HG03575 (cell line): ENCODE measurements around the gene CAPN11.
"Not testable (repeated sequence)": the region's sequence is repeated elsewhere in the genome, so short reads cannot be mapped to it uniquely, and the experiment has no call there.

Experiments
- ATAC-seq: cut with Tn5 transposase; IDR thresholded peaks from one replicate; pipeline ENCODE4 v1.9.1; 2021; ENCODE audit not compliant: unreplicated experiment, insufficient number of reproducible peaks, low FRiP score; ENCODE audit errors: extremely low read depth

CAPN11 gene

DNA sequence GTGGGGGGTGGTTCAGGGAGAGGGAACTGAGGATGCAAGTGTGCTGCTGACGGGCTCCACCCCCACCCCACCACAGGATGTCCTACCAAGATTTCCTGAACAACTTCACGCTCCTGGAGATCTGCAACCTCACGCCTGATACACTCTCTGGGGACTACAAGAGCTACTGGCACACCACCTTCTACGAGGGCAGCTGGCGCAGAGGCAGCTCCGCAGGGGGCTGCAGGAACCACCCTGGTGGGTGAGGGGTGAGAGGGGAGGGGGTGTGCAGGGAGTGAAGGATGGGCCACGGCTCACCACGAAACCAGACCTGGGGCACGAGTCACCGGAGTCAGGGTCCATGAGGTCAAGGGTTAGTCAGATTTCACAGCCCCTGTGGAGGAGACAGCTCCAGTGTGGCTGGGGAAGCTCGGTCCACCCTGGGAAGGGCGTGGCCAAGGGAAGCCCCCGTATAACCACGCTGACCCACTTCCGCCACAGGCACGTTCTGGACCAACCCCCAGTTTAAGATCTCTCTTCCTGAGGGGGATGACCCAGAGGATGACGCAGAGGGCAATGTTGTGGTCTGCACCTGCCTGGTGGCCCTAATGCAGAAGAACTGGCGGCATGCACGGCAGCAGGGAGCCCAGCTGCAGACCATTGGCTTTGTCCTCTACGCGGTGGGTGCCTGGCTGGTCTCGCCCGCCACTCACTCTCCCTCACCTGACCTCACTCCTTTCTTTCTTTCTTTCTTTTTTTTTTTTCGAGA is 18.3 kb downstream of the CAPN11 start:
- no peak for ATAC-seq

DNA sequence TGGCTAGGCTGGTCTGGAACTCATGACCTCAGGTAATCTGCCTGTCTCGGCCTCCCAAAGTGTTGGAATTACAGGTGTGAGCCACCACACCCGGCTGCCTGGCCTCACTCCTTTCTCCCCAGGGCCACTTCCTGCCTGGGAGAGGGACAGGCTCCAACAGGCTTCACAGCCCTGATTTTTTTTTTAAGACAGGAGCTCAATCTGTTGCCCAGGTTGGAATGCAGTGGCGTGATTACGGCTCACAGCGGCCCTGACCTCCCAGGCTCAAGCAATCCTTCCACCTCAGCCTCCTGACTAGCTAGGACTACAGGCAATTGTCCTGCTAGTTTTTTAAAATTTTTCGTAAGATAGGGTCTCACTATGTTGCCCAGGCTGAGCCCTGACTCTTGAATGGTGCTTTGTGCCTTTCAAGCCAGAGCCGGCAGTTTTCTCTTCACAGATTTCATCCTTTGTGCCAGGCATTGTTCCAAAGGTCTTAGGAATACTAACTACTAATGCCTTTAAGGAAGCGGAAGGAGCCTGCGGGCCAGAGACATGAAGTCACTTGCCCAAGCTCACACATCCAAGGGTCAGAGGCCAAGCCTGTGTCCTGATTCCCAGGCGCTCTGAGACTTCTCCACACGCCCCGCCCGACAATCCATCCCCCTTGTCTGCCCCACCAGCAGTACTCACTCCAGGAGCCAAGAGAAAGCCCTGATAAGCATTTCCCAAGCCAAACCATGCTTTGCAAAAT is 19.2 kb downstream of the CAPN11 start:
- no peak for ATAC-seq

DNA sequence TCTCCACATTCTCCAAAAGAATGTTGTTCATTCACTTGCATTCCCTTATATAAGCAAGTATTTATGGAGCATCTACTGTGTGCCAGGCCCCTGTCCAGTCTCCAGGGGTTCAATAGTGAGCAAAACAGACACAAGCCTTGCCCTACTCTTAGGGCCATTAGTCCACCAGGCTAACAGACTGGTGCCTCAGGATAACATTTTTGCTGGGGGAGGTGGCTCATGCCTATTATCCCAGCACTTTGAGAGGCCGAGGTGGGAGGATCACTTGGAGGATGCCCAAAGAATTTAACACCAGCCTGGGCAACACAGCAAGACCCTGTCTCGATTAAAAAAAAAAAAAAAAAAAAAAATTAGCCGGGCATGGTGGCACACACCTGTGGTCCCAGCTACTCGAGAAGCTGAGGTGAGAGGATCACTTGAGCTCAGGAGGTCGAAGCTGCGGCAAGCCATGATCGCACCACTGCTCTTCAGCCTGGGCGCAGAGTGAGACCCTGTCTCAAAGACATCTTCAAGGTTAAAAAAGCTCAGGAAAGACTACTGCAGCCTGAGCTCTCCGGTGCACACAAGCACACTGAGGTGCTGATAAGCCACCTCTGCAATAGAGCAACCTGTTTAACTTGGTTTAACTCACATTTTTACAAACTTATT is 19.9 kb downstream of the CAPN11 start:
- no peak for ATAC-seq

DNA sequence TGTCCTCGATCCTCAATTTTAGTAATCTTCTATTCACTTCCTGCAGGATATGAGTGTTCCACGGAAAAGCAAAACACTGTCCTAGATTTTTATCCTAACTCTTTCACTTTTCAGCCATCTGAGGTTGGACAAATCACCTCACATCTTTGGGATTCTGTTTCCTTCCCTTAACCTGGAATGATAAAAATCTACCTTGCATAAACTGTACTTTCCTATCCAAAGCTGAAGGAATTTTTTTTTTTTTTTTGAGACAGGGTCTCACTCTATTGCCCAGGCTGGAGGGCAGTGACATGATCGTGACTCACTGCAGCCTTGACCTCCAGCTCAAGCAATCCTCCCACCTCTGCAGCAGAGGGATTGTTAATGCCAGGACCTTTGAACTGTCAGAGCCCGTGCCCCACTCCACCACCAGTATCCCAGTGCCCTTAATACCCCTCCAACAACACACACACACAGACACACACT is 20.5 kb downstream of the CAPN11 start:
- no peak for ATAC-seq

DNA sequence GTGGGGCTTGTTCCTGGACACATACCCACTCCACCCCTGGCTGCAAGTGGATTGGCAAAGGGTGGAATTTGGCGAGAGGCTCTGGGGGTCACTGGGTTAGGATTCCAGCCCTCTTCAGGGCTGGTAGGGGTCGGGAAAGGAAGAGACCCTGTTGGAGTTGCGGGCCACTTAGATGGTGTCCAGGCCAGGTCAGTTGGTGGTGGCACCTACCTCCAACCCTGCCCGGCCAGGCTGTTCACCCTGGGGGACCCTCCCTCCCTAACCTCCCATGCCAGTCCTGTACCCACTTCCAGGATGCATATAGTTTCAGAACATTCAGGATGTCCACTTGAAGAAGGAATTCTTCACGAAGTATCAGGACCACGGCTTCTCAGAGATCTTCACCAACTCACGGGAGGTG is 21.0 kb downstream of the CAPN11 start:
- ATAC-seq = no peak

DNA sequence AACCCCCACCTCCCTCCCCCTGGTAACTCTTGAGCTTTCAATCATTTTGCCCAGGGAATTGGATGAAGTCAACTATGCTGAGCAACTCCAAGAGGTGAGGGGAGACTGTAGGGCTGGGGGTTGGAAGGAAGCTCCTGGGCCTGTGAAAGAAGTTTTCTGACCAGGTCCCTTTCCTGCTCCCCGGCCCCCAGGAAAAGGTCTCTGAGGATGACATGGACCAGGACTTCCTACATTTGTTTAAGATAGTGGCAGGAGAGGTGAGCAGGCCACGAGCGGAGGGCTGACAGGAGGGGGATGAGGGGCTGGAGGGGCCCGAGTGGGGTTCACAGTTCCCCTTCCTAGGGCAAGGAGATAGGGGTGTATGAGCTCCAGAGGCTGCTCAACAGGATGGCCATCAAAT is 21.8 kb downstream of the CAPN11 start:
- no peak for ATAC-seq

DNA sequence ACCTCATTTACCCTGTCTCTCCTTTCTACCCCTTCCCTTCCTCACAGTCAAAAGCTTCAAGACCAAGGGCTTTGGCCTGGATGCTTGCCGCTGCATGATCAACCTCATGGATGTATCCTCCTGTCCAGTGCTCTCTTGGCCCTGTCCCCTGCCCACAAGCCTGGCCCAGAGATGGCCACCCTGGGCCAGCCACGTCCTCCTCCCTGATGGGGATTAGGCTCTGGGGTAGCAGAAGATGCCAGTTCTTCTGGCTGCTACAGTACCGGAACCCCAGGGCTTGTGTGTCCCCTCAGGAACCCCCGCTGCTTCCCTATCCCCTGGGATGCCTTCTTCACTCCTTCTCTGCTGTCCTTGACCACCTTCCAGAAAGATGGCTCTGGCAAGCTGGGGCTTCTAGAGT is 22.3 kb downstream of the CAPN11 start:
- no peak for ATAC-seq

DNA sequence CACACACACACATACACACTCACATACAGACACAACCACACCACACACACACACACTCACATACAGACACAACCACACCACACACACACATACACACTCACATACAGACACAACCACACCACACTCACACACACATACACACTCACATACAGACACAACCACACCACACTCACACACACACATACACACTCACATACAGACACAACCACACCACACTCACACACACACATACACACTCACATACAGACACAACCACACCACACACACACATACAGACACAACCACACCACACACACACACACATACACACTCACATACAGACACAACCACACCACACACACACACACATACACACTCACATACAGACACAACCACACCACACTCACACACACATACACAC is 23.2 kb downstream of the CAPN11 start:
- ATAC-seq = not testable (repeated sequence)

DNA sequence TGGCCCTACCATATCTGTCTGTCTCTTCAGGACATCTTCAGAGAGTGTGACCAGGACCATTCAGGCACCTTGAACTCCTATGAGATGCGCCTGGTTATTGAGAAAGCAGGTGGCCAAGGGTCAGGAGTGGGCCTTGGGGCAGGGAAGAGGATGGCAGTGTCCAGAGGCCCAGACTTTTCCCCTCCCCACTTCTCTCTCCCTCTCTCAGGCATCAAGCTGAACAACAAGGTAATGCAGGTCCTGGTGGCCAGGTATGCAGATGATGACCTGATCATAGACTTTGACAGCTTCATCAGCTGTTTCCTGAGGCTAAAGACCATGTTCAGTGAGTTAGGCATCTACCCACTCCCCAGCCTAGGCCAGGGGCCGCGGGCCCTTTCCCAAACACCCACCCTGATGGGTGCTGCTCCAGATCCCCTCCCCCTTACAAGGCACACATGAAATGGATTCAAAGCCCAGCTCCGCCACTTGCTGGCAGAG is 24.3 kb downstream of the CAPN11 start:
- no peak for ATAC-seq

DNA sequence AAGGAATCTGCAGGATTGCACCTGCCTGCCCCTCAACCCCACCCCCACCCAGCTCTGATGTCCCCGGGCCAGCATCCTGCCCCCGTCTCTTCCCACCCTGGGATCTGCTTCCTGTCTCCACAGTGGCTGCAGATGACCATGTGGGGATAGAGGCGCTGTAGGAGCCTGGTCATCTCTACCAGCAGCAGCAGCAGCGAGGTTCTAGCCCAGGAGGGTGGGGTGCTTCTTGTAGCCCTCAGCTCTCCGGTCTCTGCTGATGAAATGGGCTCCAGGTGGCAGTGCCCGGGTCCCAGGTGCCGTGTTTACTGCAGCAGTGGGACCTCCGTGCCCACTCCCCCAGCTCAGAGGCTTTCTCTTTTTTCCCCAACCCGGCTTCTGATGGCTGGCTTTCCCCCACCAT is 25.2 kb downstream of the CAPN11 start:
- ATAC-seq = no peak

DNA sequence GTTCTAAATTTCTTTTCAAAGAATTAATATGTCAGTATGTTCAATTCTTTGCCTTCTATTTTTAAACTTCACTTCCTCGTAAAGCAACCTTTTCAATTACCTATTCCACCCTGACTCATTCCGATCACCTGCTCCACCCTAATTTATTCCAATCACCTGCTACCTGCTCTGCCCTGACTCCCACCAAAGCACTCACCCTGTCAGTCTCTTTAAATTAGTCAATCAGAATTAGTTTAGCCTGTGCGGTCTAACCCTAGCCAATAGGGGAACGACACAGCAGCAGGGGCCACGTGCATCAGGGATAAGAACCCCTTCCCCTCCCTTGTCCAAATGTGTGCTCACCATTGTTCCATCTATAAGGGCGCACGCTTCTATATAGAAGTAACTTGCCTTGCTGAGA is 26.7 kb downstream of the CAPN11 start:
- ATAC-seq = not testable (repeated sequence)

DNA sequence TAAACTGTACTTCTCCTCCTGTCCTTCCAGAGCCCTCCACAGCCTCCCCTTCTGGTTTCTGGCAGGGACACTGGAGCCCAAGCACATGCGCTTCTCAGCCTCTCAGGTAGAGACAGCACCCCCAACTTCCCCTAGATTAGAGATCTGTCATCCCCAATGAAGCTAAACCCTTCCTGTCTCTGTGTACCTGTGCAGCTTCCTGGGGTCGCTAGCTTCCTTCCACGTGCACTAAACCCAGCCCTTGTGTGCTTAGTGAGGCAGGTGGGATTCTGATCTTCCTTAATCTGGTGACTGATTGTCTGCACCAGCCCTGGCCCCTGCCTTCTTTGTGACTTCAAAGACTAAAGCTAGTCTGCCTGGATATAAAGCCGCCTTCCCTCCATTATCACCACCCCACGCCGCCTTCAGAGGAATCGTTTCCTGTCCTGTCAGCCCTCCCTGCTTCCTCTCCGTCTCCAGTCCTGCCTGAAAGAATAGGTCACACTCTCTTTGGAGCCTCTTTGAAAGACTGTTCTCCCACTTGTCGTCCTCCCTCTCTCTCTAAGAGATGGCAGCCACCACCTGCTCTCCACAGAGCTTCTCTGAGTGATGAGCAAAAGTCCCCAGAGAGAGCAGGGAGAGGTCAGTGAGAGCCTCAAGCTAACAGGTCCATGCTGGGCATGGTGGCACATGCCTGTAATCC is 27.5 kb downstream of the CAPN11 start:
- no peak for ATAC-seq

DNA sequence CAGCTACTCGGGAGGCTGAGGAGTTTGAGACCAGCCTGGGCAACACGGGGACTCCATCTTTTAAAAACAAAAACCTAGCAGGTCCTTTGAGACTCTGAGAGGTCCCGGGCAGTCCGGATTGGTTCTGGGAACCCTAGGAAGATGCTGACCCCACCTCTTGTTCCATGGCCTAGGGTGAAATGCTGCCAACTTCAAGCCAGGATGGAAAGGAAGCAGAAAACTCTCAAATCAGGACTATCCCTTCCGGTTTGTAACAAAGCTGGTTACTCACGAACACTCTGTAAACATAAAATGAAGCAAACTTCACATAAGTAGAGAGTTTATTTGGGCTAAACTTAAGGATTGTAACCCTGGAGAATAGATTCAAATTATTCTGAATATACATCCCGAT is 28.0 kb downstream of the CAPN11 start:
- no peak for ATAC-seq

DNA sequence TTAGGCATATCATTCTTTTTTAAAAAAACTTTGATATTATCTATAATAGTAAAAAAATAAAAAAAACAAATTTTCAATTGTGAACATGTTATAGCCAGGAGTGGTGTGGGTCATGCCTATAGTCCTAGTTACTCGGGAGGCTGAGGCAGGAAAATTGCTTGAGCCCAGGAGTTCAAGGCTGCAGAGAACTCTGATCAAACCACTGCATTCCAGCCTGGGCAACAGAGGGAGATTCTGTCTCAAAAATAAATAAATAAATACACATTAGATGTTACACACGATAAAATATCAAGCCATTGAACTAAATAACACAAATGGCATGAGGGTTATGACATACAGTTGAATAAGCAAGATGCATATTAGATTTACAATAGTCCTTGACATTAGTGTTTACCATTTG is 30.2 kb downstream of the CAPN11 start:
- no peak for ATAC-seq

DNA sequence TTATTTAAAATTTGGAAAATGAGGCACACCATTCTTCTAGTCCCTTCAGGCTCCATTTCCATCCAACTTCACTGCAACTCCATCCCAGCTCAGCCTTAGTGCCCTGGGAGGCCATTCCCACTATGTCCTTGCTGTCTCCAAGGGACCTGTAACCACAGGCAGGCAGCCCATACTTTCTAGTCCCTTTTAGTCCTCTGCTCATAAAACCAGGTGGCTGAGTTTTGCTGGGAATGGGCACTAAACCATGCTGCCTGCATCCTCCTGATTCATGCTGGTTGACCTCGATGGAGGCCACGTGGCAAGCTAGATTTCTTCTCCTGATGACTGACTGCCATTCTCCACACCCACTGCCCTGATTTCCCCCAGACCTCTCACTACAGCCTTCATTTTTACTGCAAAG is 30.6 kb downstream of the CAPN11 start:
- ATAC-seq = no peak

DNA sequence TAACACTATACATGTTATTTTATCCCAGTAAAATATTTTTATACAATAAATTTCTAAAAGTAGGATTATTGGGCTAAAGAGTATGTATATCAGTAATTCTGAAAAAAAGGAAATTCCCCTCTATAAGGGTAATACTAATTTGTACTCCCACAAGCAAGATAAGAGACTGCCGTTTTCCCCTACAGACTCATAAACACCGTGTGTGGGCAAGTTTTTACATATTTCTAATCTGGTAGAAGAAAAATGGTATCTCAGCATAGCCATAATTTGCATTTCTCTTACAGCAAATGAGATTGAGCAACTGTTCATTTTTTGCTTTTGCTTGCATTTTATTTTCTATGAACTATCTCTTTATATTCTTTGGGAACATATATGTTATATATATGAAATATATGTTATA is 32.1 kb downstream of the CAPN11 start:
- ATAC-seq = no peak

DNA sequence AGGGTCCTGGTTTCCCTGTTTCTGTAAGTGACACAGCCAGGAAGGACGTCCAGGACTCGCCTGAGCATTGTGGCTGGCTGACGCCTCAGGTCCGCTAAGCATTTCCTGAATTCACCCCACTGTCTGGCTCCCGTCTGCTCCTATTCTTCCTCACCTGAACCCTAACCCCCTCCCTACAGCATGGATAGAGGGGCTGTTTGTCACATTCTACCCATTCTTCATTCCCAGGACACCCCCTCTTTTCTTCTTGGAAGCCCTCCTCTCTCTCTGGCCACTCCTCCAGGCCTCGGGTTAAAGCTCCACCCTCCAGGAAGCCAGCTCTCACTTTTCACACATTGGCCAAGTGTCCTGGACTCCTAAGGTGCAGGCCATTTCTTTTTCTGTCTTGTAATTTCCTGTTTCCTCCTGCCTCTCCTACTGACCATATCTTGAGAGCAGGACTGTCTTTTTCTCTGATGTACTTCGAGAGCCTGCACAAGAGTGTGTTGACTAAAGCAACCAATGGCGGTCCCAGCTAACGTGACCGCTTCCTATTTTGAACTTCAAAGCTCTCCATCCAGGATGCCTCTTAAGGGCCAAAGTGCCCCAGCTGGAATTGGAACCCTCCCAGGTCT is 33.9 kb downstream of the CAPN11 start:
- no peak for ATAC-seq

DNA sequence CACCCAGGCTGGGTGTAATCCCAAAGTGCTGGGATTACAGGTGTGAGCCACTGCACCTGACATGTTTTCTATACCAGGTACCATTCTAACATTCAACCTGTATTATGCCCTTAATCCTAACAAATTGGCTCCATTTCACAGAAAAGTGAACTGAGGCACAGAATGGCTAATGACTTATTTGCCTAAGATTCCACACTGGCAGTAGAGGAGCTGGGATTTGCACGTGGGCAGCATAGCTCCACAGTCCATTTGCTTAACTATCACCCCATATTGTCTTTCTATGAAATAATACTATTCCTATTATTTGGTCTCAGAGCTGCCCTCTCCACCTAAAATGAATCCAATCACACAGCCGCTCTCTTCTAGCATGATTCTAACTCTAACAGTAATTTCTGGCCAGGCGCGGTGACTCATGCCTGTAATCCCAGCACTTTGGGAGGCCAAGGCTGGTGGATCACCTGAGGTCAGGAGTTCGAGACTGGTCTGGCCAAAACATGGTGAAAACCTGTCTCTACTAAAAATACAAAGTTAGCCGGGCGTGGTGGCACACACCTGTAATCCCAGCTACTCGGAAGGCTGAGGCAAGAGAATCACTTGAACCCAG is 34.8 kb downstream of the CAPN11 start:
- ATAC-seq = no peak

DNA sequence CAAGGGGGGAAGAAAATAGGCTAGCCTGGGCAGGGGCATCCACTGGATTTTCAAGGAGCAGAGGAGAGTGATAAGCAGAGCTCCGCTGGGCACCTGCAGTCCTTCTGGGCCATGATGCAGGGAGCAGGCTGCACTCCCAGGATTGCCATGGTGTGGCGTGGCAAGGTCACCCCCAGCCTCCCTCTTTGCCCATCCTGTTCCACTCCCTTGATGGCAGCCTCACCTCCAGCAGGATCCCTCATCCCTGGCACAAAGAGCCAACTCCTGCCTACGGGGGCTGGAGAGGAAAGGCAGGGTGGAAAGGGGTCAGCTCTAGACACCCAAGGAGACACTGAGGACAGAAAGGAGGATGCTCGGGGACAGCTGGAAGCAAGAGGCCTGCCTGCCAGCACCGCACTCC is 35.7 kb downstream of the CAPN11 start:
- no peak for ATAC-seq
